NCI-H526 treated with DMSO at 0.1 percent for 48 hours (cell line): ENCODE measurements around the gene BUB1B.
"Not testable (repeated sequence)": the region's sequence is repeated elsewhere in the genome, so short reads cannot be mapped to it uniquely, and the experiment has no call there.

Experiments used
- DNase-seq: peaks from one replicate; lab custom pipeline; 2025; lab: John Stamatoyannopoulos, UW

The BUB1B gene

DNA sequence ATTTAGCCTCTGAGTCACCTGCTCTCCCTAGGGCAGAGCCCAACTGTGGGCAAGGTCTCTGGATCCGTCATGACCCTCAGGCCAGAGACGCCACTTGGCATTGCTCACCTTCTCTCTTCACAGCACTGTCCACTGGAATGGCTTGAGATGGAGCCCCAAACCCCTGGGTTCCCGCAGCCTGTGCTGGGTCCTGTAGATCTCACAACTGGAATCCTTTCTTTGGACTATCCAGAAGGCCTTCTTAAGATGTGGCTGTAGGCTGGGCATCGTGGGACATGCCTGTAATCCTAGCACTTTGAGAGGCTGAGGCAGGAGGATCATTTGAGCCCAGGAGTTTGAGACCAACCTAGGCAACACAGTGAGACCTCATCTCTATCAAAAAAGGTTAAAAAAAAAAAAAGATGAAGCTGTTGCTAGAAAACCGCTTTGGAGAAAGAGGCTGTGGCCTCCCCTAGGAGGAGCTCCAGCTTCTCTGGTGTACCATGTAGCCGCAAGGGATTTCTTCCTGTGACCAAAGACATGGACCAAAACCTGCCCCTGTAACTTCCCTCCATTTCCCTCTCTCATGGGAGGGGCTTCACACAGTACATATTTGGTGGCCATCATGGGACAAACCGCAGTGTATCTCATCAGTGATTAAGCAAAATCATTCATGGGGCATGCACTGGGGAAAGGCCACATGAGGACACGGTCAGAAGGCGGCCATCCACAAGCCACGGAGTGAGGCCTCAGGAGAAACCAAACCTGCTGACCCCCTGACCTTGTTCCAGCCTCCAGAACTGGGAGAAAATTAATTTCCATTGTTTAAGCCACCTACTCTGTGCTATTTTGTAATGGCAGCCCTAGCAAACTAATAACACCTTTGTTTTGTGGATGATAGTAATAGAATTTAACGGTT lies 23.3 kb upstream of the BUB1B start:
- DNase-seq: no peak

DNA sequence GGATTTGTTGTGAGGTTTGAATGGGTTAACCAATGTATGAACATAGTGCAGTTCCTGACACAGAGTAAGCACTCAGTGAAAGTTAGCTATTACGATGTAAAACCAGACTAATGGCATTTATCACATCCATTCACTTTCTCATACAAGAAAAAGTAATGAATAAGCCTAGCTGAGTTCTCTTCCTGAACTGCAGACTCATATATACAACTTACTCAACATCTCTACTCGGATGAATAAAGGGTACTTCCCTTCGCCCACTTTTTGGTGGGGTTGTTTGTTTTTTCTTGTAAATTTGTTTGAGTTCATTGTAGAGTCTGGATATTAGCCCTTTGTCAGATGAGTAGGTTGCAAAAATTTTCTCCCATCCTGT lies 22.7 kb upstream of the BUB1B start:
- DNase-seq: not testable (repeated sequence)

DNA sequence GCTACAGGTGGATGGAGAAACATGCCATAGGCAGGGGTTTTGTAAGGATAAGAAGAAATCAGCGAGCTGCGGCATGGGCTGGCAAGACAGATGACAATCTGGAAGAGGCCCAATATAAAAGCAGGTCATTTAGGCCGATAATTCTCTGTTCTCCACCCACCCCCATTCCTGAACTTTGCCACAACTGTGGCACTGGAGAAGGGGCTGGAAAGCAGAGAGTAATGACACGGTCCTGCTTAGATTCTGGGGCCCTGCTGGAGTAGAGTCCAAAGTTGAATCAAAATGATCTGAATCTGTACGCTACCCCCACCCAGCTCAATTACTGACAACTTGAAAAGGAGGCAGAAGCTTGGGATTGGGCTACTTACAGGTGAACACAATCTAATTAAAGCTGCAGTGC lies 18.4 kb upstream of the BUB1B start:
- no peak for DNase-seq

DNA sequence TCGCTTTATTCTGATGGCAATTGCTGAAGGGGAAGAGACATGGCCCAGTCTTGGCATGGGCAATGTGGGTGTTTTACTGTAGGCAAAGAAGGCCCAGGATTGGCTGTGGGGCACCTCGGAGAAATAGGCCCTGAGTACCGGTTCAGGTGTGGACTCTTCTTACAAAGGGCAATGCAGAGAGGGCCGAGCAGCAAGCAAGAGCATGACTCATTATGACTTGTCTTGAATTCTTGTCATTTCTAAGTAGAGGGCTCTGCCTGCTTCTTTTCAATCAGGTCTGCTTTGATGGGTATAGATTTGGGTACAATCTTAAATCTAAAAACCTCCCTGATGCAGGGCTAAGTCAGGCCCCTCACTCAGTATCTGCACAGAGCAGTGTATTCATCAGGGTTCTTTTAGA lies 14.8 kb upstream of the BUB1B start:
- DNase-seq: no peak

DNA sequence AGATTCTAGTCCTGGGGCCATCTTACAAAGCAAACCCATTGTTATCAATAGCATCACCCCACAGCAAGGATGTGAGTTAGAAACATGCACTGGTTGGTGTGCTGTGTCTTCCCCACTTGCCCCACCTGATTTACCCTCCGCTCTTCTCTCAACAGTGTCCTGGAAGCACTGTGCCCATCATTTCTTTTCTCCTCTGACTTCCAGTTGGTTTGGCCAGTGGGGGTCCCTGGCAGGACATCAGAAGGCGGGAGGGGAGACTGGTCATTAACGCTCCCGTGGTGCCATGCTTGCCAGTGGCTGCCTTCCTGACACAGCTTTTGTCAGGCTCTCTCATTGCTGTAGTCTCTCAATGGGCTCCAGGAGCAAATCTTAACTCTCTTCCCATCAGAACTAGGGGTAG lies 11.5 kb upstream of the BUB1B start:
- DNase-seq: no peak

DNA sequence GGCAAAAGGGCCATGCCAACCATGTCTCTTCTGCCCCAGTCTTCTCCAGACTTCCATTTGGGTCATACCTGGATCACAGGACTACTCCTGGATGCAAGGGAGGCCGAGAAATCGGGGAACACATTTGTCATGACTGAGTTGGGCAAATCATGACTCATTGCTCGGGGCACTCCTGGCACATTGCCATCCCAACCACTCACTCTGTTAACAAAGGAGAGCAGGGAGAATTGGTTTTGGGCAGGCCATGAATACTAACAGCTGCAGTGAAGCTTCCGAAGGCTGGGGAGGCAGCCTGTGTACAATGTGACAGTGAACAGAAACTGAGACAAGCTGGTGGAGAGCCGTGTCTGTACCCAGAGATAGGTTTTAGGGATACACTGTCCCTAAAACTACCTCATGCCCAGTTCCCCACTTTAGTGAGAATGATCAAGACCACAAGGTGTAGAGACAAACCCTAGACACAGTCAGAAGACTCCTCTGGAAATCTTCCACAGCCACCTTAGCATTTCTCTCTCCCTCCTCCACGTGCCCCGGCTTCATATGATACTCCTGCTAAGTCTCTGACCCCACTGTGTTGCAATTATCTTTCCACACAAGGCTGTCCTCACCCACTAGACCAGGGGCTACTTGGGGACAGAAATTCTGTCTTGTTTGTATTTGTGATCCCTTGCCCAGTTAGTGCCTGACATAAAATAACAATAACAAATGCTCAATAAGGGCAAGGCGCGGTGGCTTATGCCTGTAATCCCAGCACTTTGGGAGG lies 10.5 kb upstream of the BUB1B start:
- no peak for DNase-seq

DNA sequence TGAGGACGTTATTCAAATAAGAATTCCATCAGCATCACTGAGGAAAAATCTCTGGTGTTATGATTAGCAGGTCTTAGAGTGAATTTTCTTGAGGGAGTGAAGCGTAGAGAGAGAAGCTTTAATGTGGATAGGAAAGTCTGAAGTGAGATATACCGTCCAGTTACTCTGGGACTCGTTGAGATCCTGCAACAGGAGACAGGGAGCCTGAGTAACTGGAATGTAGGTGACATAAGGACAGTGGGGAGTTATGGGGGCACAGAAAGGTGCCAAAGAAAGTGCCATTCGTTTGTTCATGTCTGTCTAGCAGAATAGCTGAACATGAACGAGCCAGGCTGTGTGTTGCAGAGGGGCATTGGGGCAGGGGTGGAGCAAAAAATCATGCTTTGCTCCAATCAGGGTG lies 9.4 kb upstream of the BUB1B start:
- no peak for DNase-seq

DNA sequence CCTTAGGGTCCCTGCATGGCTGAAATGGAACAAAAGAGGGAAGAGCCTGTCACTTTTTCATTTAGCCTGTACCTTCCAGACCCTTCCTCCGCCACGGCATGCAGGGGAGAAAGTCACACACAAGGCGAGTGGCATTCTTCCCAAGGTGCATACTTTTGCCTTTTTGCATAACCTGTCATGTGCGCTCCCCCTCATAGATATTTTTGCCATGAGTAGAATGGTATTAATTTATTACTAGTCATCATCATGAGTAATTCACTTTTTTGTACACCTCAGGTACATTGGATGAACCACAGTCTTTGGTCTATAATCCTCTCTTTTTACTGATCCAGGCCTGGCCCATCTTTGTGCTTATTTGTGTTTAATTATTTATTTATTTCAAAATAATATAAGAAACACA lies 8.9 kb upstream of the BUB1B start:
- DNase-seq: no peak

DNA sequence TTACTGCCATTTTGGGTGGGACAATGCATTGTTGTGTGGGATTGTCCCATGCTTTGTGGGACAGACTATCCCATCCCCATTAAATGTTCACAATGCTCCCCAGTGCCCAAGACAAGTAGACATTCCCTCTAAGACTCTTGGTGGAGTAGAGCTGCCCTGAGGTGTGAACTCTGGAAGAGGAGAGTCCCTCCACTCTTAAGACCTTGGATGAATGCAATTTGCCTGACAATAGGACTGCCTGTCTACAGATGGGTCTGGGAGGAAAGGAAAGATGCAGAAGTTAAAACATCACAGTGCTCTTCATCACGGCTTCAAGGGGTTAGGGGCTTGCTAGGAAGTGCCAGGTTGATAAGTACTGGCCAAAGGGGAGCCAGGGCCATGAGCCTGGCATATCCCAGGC lies 6.0 kb upstream of the BUB1B start:
- DNase-seq: not testable (repeated sequence)

DNA sequence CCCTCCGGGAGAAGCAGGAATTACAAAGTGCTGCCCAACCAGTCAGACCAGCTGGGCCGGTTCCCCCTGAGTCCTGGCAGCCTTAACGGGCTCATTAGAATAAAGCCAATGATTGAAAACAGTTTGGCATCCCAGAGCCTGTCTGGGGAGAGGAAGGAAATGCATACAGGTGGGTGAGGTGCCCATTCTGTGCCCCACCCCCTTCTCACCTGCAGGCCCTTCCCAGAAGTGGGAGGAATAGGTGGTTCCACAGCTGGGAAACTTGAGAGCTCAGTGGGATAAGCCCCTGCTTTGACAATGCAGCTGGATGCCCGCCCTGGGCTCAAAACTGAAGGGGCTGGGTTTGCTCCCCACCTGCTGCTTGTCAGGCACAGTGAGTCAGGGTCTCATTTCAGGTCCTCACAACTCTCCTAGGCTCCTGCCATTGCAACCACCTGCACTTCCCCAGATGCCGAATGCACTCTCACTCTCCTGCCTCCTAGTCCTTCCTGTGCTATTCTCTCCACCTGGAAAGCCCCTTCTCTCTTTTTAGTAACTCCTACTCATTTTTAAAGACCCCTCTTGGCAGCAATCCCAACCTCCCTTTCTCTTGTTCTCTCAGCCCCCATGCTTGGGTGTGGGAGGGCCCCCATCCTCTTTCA lies 5.5 kb upstream of the BUB1B start:
- DNase-seq: peak; percentile 96

DNA sequence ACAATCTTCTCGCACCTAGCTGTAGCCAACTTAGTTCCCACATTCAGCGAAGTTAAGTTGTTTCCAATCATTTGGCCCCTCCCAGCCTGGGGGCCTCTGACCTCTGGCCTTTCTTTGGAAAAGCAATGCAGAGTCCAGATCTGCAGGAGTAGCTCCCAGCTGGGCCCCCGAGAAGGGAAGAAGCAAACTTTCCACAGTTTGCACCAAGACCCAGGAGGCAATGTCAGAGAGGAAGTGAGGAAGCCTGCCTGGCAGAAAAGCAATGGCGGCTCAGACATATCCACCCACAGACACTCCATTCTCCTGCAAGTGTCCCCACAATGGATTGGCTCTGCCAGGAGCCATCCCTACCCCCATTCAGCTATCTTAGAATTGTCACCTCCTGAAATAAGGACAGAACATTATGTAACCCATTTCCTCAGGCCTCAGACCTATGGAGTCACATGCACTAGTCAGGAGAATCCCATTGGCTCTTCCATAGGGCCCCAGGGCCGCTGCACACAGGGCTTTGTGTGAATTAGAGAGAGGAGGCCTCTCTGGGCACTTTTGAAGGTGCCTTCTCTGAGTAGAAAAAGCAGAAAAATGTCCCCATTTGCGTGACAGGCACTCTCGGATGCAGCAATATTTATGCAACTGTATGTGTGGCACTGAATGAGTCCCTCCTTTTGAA lies 3.0 kb upstream of the BUB1B start:
- no peak for DNase-seq

DNA sequence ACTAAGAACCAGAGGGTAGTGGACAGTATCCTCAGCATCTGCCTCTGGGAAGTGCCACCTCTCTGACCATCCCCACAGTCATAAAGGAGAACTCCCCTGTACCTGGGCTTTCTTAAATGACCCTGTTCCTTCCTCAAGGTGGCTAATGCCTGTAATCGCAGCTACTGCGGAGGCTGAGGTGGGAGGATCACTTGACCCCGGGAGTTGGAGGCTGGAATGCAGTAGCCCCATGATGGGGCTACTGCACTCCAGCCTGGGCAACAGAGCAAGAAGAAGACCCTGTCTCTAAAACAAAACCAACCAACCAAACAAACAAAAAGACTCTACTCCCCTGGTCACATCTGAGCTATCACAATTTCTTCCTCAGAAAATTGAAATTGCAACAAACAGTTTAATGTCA lies 848 bp upstream of the BUB1B start:
- DNase-seq: no peak

DNA sequence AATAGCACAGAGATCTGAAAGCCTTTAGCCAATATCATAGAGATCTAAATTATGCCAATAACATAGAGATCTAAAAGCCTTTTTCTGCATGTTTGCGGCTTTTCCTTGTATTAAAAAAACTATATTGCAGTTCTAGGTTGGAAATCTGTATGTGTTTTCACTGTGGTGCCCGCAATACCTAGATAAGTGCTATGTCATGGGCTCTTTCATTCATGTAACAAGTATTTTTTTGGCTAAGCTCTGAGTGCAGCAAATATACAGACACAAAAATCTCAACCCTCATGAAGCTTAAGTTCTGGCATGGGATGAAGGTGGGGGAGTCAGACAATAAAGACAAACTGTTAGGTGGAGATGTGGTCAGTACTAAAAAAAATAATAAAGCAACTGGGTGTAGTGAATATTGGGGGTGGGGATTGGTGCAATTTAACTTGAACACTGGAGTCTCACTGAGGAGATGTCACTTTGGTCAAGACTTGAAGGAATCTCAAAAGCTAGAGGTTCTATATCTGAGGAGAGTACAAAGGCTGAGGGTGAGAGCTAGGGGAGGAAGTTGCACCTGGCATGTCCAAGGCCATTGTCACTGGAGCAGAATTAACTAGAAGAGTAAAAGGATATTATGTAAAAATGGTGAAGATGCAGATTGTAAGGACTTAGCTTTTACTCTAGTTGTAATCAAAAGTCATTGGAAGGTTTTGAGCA lies 973 bp downstream of the BUB1B start:
- no peak for DNase-seq

DNA sequence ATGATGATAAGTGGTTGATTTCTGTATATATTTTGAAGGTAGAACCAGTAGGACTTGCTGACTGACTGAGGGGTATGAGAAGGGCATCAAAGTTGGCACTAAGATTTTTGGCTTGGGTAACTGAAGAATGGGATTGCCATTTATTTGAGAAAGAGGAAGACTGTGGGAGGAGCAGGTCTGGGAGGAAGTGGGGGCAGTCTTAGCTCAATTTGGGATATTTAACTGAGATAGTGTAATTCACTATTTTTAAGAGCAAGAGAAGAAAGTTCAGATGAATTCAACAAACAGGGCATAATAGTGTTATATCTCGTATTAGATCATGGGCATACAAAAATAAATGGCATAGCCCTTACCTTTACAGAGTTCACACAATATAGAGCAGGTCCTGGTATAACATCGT lies 1.7 kb downstream of the BUB1B start:
- DNase-seq: no peak

DNA sequence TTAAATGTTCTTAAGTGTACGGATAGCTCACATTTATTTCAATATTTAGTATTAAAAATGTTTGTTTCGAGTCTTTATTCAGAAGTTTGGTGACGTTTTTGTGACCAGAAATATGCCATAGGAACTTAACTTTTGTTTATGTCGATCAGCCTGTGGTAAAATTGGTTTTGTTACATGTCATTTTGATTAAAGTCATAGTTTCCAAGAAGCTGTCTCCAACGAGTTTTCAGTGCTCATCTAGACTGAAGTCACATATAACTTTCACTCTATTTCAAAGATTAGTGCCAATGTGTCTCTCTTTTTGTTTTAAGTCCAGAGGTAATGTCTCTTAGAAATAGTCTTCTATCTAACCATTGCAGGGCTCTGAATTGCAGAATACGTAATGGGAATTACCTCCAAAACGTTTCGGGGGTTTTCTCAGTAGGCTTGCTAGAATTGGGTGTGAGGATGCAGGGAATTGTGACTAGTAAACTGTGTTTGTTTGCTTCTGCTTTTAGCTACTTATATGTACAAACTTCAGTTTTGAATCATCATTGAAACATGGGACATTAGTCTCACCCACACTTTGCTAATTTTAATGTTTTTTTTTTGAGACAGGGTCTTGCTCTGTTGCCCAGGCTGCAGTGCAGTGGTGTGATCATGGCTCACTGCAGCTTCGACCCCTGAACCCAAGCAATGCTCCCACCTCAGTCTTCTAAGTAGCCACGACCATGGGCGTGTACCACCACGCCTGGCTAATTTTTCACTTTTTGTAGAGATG lies 3.0 kb downstream of the BUB1B start:
- no peak for DNase-seq

DNA sequence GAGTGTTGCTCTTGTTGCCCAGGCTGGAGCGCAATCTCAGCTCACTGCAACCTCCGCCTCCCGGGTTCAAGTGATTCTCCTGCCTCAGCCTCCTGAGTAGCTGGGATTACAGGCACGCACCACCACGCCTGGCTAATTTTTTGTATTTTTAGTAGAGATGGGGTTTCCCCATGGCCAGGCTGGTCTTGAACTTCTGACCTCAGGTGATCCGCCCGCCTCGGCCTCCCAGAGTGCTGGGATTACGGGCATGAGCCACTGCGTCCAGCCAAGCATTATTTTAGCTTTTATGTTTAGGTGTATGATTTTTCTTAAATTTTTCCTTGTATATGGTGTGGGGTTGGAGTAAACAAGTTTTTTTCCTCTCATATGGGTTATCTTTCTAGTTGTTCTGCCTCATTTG lies 6.5 kb downstream of the BUB1B start:
- not testable (repeated sequence) for DNase-seq

DNA sequence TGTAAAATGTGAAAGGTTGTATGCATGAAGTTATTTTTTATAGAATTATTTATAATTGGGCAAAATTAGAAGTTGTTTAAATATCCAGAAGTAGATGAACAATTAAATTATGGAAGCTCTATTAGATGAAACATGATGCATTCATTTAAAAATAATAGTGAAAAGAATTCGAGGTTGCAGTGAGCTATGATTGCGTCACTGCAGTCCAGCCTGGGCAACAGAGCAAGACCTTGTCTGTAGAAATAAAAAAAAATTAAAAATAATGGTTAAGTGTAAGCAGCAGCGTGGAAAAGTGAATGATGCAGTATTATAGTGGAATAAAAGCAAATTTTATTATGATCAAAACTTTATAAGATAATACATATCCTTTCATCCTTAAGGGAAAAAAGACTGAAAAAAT lies 14.3 kb downstream of the BUB1B start:
- DNase-seq: no peak

DNA sequence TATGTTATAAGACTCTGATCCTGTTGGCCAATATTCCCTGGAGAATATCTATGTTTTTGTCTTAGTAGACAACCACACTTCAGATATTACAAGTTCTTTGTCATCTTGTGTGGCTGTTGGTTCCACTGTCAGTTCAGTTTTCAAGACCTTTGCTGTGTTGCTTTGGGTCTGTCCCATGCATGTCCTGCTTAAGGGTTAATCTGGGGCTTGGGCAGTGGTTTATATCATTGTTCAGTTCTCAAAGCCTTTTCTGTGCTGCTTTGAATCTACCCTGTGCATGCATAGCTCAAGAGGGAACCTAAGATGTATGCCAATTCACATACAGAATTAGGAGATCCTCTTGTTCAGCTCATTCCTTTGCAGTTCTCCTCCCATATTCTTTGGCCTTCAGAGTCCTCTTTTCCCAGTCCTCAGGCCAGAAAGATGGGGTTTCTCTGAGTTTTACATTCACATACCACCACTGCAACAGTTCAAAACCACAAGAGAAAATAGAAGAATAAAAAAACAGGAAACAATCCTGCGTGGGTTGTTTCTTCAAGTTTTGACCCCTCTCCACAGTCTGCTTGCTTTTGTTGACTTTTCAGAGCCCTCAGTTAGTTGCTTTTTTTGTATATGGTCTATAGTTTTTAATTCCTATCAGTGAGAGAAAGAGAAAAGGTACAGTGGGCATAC lies 21.6 kb downstream of the BUB1B start:
- no peak for DNase-seq

DNA sequence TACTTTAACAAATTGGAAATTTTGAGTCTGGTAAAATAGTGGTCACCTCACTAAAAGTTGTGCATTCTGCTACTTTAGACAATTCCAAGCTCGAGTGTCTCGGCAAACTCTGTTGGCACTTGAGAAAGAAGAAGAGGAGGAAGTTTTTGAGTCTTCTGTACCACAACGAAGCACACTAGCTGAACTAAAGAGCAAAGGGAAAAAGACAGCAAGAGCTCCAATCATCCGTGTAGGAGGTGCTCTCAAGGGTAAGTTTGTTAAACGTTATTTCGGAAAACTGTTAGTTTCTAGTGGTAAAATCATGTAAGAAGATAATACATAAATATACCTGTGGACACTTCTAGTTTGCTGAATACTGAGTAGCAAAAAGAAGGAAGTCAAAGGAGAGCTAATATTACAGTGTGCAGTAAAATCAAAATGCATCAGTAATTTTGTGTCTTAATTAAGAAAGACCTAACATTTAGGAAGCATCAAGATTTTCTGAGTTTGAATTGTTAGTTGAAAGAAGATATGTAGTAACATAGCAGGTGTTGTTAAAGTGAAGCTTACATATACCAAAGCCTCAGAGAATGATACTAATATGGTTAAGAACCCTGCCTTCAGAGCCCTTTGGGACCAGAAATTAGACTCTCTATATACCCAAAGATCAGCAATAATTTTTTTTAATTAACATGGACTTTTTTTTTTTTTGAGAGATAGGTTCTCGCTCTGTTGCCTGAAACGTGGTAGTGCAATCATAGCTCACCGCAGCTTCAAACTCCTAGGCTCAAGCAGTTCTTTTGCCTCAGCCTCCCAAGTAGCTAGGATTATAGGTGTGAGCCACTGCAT lies 23.0 kb downstream of the BUB1B start:
- no peak for DNase-seq

DNA sequence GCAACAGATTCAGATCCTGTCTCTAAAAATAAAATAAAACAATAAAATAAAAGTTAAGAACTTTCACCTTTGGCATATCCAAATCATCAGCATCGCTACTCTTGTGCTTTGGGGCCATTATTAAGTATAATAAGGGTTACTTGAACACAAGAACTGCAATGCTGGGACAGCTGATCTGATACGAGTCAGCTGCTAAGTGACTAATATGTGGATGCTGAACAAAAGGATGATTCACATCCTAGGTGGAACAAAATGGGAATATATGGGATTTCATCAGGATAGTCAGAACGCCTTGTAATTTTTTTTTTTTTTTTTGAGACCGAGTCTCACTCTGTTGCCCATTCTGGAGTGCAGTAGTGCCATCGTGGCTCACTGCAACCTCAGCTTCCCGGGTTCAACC lies 29.7 kb downstream of the BUB1B start:
- no peak for DNase-seq
